ENCODE data around the gene TNFRSF19. TPM values are rescaled to one million over a fixed set of nuclear protein-coding genes. Genes with fewer than 3 reads are reported as not detected.

Gene TNFRSF19
- total and polyA plus RNA-seq, 2 of the 8 experiments (the other 6 are each of a cell fraction or from before 2014, with no cell fraction given), result 0.50 to 0.95 TPM

GRCh38 chr13:23724196-23724970 lies 154.2 kb downstream of the TNFRSF19 start:
- Histone ChIP-seq H2BK12ac (ENCODE audit: low read depth, low read length) (no peak overlapping the region), H3K27me3 (replicated peaks in 1 of 4; ENCODE audit: control insufficient read depth in 3 of 4, extremely low read depth in 1 of 4, insufficient read depth in 3 of 4, low read length in 3 of 4) (no peaks in the 10 kb centered on the region), H4K20me1 (replicated peaks in 1 of 2; ENCODE audit: control insufficient read depth in 1 of 2, insufficient read depth in 2 of 2, low read length in 2 of 2) (no peaks in the 10 kb centered on the region), H2BK15ac (ENCODE audit: low read length) (0 out of 2 replicates have a peak overlapping the region, but pooled peaks have one; percentile 84), H3K4me1 (replicated peaks in 1 of 4; ENCODE audit: control insufficient read depth in 3 of 4, insufficient read depth in 4 of 4, low read length in 3 of 4) (peaks cover 0 to 2% (median 0%) of the 10 kb centered on the region in 4 experiments; a peak in 2 of 7 replicates), H2BK120ac (replicated peaks; ENCODE audit: low read depth, low read length) (no peak overlapping the region), H3K79me2 (ENCODE audit: control insufficient read depth in 1 of 2, insufficient read depth in 2 of 2, low read length in 2 of 2) (no peaks in the 10 kb centered on the region), H3K9me3 (ENCODE audit: insufficient read depth in 2 of 2, low read depth in 1 of 2, low read length in 1 of 2) (0 out of 4 replicates have a peak, but pooled peaks cover 0 to 3% of the 10 kb centered on the region in 2 experiments), H3K4me2 (ENCODE audit: insufficient read depth in 1 of 2, low read depth in 2 of 2, low read length in 2 of 2) (no peak overlapping the region), H3K9ac (replicated peaks in 1 of 4; ENCODE audit: extremely low read depth in 1 of 4, low read depth in 3 of 4, low read length in 3 of 4) (no peak overlapping the region), H4K91ac (replicated peaks; ENCODE audit: insufficient read length, low read length) (no peak overlapping the region), H3K56ac (replicated peaks; ENCODE audit: insufficient read length, low read depth, low read length) (no peak overlapping the region), H3K23ac (ENCODE audit: insufficient read length) (no peak overlapping the region), H4K5ac (ENCODE audit: insufficient read length, low read depth, low read length) (no peak overlapping the region), H3K23me2 (ENCODE audit: low read depth, low read length) (no peaks in the 10 kb centered on the region), H3K79me1 (ENCODE audit: low read depth, low read length) (no peaks in the 10 kb centered on the region), H3K4me3 (ENCODE audit: extremely low read depth in 1 of 4, insufficient read depth in 2 of 4, low read depth in 3 of 4, low read length in 4 of 4) (no peak overlapping the region), H3K36me3 (ENCODE audit: control insufficient read depth in 2 of 4, insufficient read depth in 4 of 4, low read length in 3 of 4) (no peaks in the 10 kb centered on the region), H3K18ac (ENCODE audit: extremely low read depth, low read length) (no peak overlapping the region), H2AFZ (ENCODE audit: low read length) (no peak overlapping the region), H3K4ac (replicated peaks; ENCODE audit: insufficient read length, low read depth, low read length) (no peak overlapping the region), H2BK20ac (ENCODE audit: low read length) (no peak overlapping the region), H3K27ac (ENCODE audit: low read depth, low read length) (no peak overlapping the region), H2BK5ac (ENCODE audit: low read depth, low read length) (no peak overlapping the region), H4K8ac (ENCODE audit: extremely low read depth, insufficient read depth, low read length) (no peak overlapping the region; the same call in 1 of the 2 replicates), H3K14ac (ENCODE audit: insufficient read length) (no peak overlapping the region), H2AK5ac (ENCODE audit: low read depth, low read length) (no peak overlapping the region)
- 73% methylated on average over 7 of the region's 7 CpGs; no CpG with 5 or more reads in 1 of the 2 experiments for WGBS, 2 experiments (ENCODE audit: extremely low coverage in 1 of 2, insufficient coverage in 1 of 2, insufficient read length in 1 of 2, insufficient replicate concordance in 2 of 2, low coverage in 1 of 2, low lambda C conversion rate in 2 of 2, missing lambda C conversion rate in 1 of 2)
- CTCF ChIA-PET (ENCODE audit: partially characterized antibody), result interaction anchor here (0.8 to 3.3 kb wide), 3 partner anchors 16 to 148 kb away, joined by 3 to 21 read pairs (median 5); no protein-coding TSS in a partner anchor
- POLR2A ChIA-PET (ENCODE audit: partially characterized antibody), result interaction anchor here (0.5 kb wide), 1 partner anchor 12 kb away, joined by 3 read pairs; no protein-coding TSS in a partner anchor
- DNase-seq (ENCODE audit: low read depth in 1 of 2, low spot score in 2 of 2), result no peak
- no peak for FAIRE-seq
- TF ChIP-seq TCF12 (IDR thresholded peaks at IDR 0.05; ENCODE audit: low read depth, low read length) (no peak), JUN (IDR thresholded peaks at IDR 0.05; ENCODE audit: low read depth, low read length) (no peak), SP4 (IDR thresholded peaks at IDR 0.05; ENCODE audit: low read length) (no peak), RNF2 (IDR thresholded peaks at IDR 0.05; ENCODE audit: borderline replicate concordance, low read depth, low read length, missing control alignments, poor library complexity, severe bottlenecking) (no peak), CTBP2 (IDR thresholded peaks at IDR 0.05; ENCODE audit: borderline replicate concordance, insufficient read depth, insufficient read length, low read length) (no peak), FOSL1 (IDR thresholded peaks at IDR 0.05; ENCODE audit: insufficient read depth, low read depth, low read length) (no peak), KDM4A (IDR thresholded peaks at IDR 0.05; ENCODE audit: low read depth, low read length, severe bottlenecking) (no peak), CBX8 (IDR thresholded peaks at IDR 0.05; ENCODE audit: borderline replicate concordance, low read depth, low read length) (no peak), SUZ12 (IDR thresholded peaks at IDR 0.05; ENCODE audit: low read length) (no peak), TAF7 (optimal IDR thresholded peaks at IDR 0.05; ENCODE audit: borderline replicate concordance, low read depth, low read length) (no peak)
